GM12864 (cell line): ENCODE measurements around the gene SDK2.

Source experiments
- DNase-seq: peaks from one replicate; pipeline ENCODE4 v3.0.0-alpha.2; 2011; ENCODE audit warnings: low read depth
- H3K4me3 ChIP-seq: 2 replicates; pipeline ENCODE4 v1.5.1; 2011; ENCODE audit warnings: mild to moderate bottlenecking, low read depth, low read length, control low read depth
- TF ChIP-seq, protein P1 (sequence below): IDR thresholded peaks from 2 replicates; pipeline ENCODE4 v1.5.1; 2011; ENCODE audit warnings: low read depth, mild to moderate bottlenecking, moderate library complexity, low read length, control low read depth, inconsistent platforms; ENCODE audit errors: missing control alignments

Gene SDK2

DNA sequence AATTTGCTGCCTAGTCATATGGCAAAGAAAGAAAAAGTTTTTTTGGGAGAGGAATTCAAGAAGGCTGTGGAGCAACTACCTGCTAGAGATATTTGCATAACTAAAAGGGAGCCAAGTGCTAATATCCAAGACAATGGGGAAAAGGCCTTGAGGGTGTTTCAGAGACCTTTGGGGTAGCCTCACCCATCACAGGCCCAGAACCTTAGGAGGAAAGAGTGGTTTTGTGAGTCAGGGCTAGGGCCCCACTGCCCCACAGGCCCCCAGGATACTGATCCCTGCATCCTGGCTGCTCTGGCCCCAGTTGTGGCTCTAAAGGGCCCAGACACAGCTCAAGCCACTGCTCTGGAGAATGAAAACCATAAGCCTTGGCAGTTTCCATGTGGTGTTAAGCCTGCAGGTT, 41.9 kb upstream of the SDK2 start:
- H3K4me3 ChIP-seq = no peak overlapping the region
- TF ChIP-seq, protein P1, sequence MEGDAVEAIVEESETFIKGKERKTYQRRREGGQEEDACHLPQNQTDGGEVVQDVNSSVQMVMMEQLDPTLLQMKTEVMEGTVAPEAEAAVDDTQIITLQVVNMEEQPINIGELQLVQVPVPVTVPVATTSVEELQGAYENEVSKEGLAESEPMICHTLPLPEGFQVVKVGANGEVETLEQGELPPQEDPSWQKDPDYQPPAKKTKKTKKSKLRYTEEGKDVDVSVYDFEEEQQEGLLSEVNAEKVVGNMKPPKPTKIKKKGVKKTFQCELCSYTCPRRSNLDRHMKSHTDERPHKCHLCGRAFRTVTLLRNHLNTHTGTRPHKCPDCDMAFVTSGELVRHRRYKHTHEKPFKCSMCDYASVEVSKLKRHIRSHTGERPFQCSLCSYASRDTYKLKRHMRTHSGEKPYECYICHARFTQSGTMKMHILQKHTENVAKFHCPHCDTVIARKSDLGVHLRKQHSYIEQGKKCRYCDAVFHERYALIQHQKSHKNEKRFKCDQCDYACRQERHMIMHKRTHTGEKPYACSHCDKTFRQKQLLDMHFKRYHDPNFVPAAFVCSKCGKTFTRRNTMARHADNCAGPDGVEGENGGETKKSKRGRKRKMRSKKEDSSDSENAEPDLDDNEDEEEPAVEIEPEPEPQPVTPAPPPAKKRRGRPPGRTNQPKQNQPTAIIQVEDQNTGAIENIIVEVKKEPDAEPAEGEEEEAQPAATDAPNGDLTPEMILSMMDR = no peak
- no peak for DNase-seq

DNA sequence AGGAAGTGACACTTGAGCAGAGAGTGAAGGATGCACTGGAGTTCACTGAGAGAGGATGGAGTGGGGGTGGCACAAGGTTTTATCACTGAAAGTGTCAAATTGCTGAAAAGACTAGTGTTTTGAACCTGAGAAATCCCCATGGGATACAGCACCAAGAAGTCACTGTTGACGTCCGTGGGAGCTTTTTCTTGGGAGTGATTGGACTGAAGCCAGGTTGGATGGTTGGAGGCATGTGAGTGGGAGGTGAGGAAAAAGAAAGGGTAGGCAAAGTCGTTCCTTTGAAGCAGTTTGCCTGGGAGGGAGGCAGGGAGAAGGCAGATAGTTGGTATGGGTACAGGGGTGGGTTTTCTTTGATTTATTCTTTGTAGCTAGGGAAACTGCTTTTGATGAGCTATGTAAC, 39.9 kb upstream of the SDK2 start:
- TF ChIP-seq, protein P1 = no peak
- H3K4me3 ChIP-seq = no peak overlapping the region
- DNase-seq = no peak

DNA sequence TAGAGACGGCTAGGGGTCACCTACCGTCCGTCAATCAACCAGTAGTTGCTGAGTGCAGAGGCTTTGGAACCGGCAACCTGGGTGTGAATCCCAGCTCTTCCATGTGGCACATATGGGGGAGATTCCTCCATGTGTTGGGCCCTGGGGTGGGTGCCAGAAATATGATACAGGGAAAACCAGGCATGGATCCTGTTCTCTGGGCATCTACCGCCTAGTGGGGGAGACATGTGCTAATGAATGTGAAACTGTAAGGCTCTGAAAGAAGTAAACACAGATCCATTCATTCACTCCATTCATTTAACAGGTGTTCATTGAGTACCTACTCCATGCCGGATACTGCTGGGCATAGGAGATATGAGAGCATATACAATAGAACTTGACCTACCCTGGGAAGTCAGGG, 39.5 kb upstream of the SDK2 start:
- no peak overlapping the region for H3K4me3 ChIP-seq
- TF ChIP-seq, protein P1 = no peak
- no peak for DNase-seq

DNA sequence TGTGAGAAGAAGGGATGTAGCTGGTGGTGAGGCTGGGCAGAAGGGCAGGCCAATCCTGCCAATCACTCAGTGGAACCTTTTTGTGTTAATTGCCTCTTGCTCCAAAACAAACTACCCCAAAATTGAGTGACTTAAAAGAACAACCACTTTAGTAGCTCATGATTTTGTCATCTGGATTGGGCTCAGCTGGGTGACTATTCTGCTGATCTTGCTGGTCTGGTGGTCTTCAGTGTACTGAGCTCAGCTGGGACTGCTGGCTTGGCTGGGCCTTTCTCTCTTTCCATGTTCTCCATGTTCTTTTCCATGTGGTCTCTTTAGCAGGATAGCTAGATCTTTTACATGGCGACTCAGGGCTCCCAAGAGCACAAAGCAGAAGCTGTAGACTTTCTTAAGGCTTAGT, 37.7 kb upstream of the SDK2 start:
- H3K4me3 ChIP-seq = no peak overlapping the region
- TF ChIP-seq, protein P1 = no peak
- DNase-seq = no peak

DNA sequence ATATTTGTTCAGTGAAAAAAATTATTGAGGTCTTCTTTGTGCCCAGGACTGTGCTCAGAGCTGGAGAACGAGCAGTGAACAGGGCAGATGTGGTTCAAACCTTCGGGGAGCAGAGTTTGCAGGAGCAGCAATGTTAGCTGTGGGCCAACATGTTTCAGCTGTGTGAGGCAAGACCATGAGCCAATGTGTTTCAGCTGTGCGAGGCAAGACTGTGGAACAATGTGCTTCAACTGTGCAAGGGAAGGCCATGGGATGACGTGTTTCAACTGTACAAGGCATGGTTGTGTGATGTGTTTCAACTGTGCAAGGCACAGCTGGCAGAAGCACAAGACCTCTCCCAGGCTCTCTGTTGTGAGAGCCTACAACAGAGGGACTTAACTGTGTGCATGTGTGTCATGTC, 35.2 kb upstream of the SDK2 start:
- no peak for DNase-seq
- no peak overlapping the region for H3K4me3 ChIP-seq
- TF ChIP-seq, protein P1 = no peak

DNA sequence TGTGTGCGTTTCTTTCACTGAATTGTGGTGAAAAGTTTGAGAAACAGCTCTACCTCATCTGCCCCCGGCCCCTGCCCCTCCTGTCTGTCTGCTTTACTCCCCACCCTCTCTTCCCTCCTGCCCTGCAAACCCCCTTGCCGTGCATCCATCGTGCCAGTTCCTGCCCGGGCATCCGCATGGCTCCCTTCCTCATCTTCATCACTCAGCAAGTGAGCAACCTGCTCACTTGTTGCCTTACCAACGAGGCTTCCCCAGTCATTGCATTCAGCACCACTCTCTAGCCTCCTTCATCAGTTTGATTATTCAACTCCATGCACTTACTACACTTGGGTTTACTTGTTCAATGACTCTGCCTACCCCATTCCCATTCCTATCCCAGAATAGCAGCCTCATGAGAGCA, 34.8 kb upstream of the SDK2 start:
- DNase-seq = no peak
- no peak overlapping the region for H3K4me3 ChIP-seq
- TF ChIP-seq, protein P1 = no peak

DNA sequence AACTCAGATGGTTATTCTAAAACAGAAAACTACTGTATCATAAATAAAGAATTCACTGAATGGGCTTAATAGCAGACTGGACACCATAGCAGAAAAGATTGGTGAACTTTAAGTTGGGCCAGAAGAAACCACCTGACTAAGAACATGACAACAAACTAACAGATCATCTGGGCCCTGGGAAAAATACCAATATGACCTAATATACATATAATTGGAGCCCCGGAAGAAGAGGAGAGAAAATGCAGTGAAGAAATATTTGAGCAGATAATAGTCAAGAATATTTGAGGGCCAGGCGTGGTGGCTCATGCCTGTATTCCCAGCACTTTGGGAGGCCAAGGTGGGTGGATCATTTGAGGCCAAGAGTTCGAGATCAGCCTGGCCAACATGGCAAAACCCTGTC, 25.5 kb upstream of the SDK2 start:
- H3K4me3 ChIP-seq = no peak overlapping the region
- no peak for DNase-seq
- TF ChIP-seq, protein P1 = no peak
